Inferior parietal cortex (tissue), 1 donor: ENCODE measurements around the gene PTPRT.

Experiments
- DNase-seq: peaks from one replicate; pipeline ENCODE4 v3.0.0-alpha.2; 2016; ENCODE audit errors: extremely low spot score

PTPRT gene

GRCh38 chr20:42118409-42119125, 1071.1 kb downstream of the PTPRT start:
- no peak for DNase-seq

- DNase-seq, result no peak
Measured at GRCh38 chr20:42118001-42118400, 1071.7 kb downstream of the PTPRT start.

- DNase-seq, result no peak
Measured at GRCh38 chr20:42113236-42113635, 1076.5 kb downstream of the PTPRT start.

- no peak for DNase-seq
Measured at GRCh38 chr20:42112161-42112560, 1077.5 kb downstream of the PTPRT start.

GRCh38 chr20:42111349-42111748, 1078.4 kb downstream of the PTPRT start:
- no peak for DNase-seq

GRCh38 chr20:42110301-42110700, 1079.4 kb downstream of the PTPRT start:
- no peak for DNase-seq

- no peak for DNase-seq
Measured at GRCh38 chr20:42102000-42102399, 1087.7 kb downstream of the PTPRT start.

GRCh38 chr20:42100137-42100704, 1089.5 kb downstream of the PTPRT start:
- DNase-seq, result no peak

GRCh38 chr20:42099101-42099500, 1090.6 kb downstream of the PTPRT start:
- no peak for DNase-seq

- DNase-seq, result no peak
Measured at GRCh38 chr20:42098418-42098817, 1091.3 kb downstream of the PTPRT start.

- DNase-seq, result no peak
Measured at GRCh38 chr20:42097741-42098140, 1092.0 kb downstream of the PTPRT start.

- DNase-seq, result no peak
Measured at GRCh38 chr20:42095221-42095620, 1094.5 kb downstream of the PTPRT start.

- DNase-seq, result no peak
Measured at GRCh38 chr20:42093542-42094440, 1095.9 kb downstream of the PTPRT start.

- no peak for DNase-seq
Measured at GRCh38 chr20:42093041-42093440, 1096.7 kb downstream of the PTPRT start.

GRCh38 chr20:42085366-42085765, 1104.3 kb downstream of the PTPRT start:
- DNase-seq, result no peak

GRCh38 chr20:42083280-42083679, 1106.4 kb downstream of the PTPRT start:
- DNase-seq, result no peak

- DNase-seq, result no peak
Measured at GRCh38 chr20:42082611-42083010, 1107.1 kb downstream of the PTPRT start.

- no peak for DNase-seq
Measured at GRCh38 chr20:42080956-42081355, 1108.8 kb downstream of the PTPRT start.

GRCh38 chr20:42074944-42075343, 1114.8 kb downstream of the PTPRT start:
- DNase-seq, result no peak

- DNase-seq, result no peak
Measured at GRCh38 chr20:42067596-42067995, 1122.1 kb downstream of the PTPRT start.

- no peak for DNase-seq
Measured at GRCh38 chr20:42067174-42067573, 1122.5 kb downstream of the PTPRT start.

- DNase-seq, result no peak
Measured at GRCh38 chr20:42063141-42063540, 1126.6 kb downstream of the PTPRT start.

GRCh38 chr20:42053350-42053749, 1136.4 kb downstream of the PTPRT start:
- no peak for DNase-seq
